HEK293 (cell line): ENCODE measurements around the gene MCRIP2.
A peak's percentile ranks its signal among the peaks of the same experiment; 100 is the strongest.

Experiments
- CTCF ChIA-PET: fragments of 350-600 bp; formaldehyde crosslinking; extraction: SDS; loops from one replicate; lab custom pipeline; 2021; ENCODE audit warnings: antibody characterized with exemption; lab: Yijun Ruan, JAX
- POLR2A ChIA-PET: fragments of 300-600 bp; formaldehyde crosslinking; extraction: SDS; loops from one replicate; lab custom pipeline; 2020; ENCODE audit warnings: antibody characterized with exemption, inconsistent platforms; lab: Yijun Ruan, JAX
- H3K27ac ChIP-seq: fragments of 200-500 bp; sonication (Bioruptor generic); 2 replicates; pipeline ENCODE4 v1.5.1; 2014; ENCODE audit warnings: low read depth, low read length, control low read depth, inconsistent platforms; ENCODE audit errors: extremely low read depth
- H3K36me3 ChIP-seq, 2 experiments: fragments of 200-500 bp in 1 of 2; sonication (Bioruptor generic) in 1 of 2; 1 replicate in 1 of 2; 2 replicates in 1 of 2; pipeline ENCODE4 v1.5.1; 2014 to 2017; ENCODE audit warnings: inconsistent platforms in 2 of 2, low read length in 2 of 2; ENCODE audit not compliant: control insufficient read depth in 2 of 2, insufficient read depth in 1 of 2
- H3K4me1 ChIP-seq: fragments of 200-500 bp; sonication (Bioruptor generic); 2 replicates; pipeline ENCODE4 v1.5.1; 2014; ENCODE audit warnings: mild to moderate bottlenecking, low read length, inconsistent platforms; ENCODE audit not compliant: control insufficient read depth, insufficient read depth
- H3K4me3 ChIP-seq: 2 replicates; pipeline ENCODE4 v1.5.1; 2011; ENCODE audit warnings: low read depth, mild to moderate bottlenecking, control low read depth, low read length, moderate library complexity
- H3K9me3 ChIP-seq: fragments of 200-500 bp; sonication (Bioruptor generic); 2 replicates; pipeline ENCODE4 v1.5.1; 2014; ENCODE audit warnings: low read depth, low read length, inconsistent platforms; ENCODE audit not compliant: control insufficient read depth, insufficient read depth
- GFI1B ChIP-seq: fragments of 450-650 bp; formaldehyde crosslinking; IDR thresholded peaks from 2 replicates; pipeline ENCODE4 v1.5.1; 2016; ENCODE audit warnings: missing biosample characterization, missing genetic modification characterization
- KLF1 ChIP-seq: fragments of 450-650 bp; formaldehyde crosslinking; IDR thresholded peaks from 2 replicates; pipeline ENCODE4 v1.5.1; 2016; ENCODE audit warnings: missing biosample characterization, missing genetic modification characterization
- KLF7 ChIP-seq: fragments of 450-650 bp; formaldehyde crosslinking; IDR thresholded peaks from 2 replicates; pipeline ENCODE4 v1.5.1; 2016; ENCODE audit warnings: missing biosample characterization, missing genetic modification characterization, borderline replicate concordance
- SCRT1 ChIP-seq: fragments of 450-650 bp; formaldehyde crosslinking; IDR thresholded peaks from 2 replicates; pipeline ENCODE4 v1.5.1; 2016; ENCODE audit warnings: missing biosample characterization, missing genetic modification characterization, borderline replicate concordance
- SCRT2 ChIP-seq: fragments of 450-650 bp; formaldehyde crosslinking; IDR thresholded peaks from 2 replicates; pipeline ENCODE4 v1.5.1; 2016; ENCODE audit warnings: missing biosample characterization, missing genetic modification characterization
- ZFP69B ChIP-seq: fragments of 450-650 bp; formaldehyde crosslinking; IDR thresholded peaks from 2 replicates; pipeline ENCODE4 v1.5.1; 2016; ENCODE audit warnings: missing biosample characterization, missing genetic modification characterization
- ZNF202 ChIP-seq: fragments of 450-650 bp; formaldehyde crosslinking; IDR thresholded peaks from 2 replicates; pipeline ENCODE4 v1.5.1; 2016; ENCODE audit warnings: missing biosample characterization, missing genetic modification characterization, borderline replicate concordance
- ZNF24 ChIP-seq: fragments of 450-650 bp; formaldehyde crosslinking; IDR thresholded peaks from 2 replicates; pipeline ENCODE4 v1.5.1; 2016; ENCODE audit warnings: missing biosample characterization, missing genetic modification characterization
- ZNF473 ChIP-seq: fragments of 450-650 bp; formaldehyde crosslinking; IDR thresholded peaks from 2 replicates; pipeline ENCODE4 v1.5.1; 2017; ENCODE audit warnings: missing biosample characterization, missing genetic modification characterization
- ZNF514 ChIP-seq: fragments of 450-650 bp; formaldehyde crosslinking; IDR thresholded peaks from 2 replicates; pipeline ENCODE4 v1.5.1; 2016; ENCODE audit warnings: missing biosample characterization, missing genetic modification characterization
- ZNF792 ChIP-seq: fragments of 450-650 bp; formaldehyde crosslinking; IDR thresholded peaks from 2 replicates; pipeline ENCODE4 v1.5.1; 2016; ENCODE audit warnings: missing biosample characterization, missing genetic modification characterization
- TF ChIP-seq, protein P1 (sequence below): fragments of 450-650 bp; formaldehyde crosslinking; IDR thresholded peaks from 2 replicates; pipeline ENCODE4 v1.5.1; 2016; ENCODE audit warnings: missing biosample characterization, missing genetic modification characterization
- TF ChIP-seq, protein P2 (sequence below): fragments of 450-650 bp; formaldehyde crosslinking; IDR thresholded peaks from 2 replicates; pipeline ENCODE4 v1.5.1; 2016; ENCODE audit warnings: missing biosample characterization, missing genetic modification characterization
- TF ChIP-seq, protein P3 (sequence below): fragments of 450-650 bp; formaldehyde crosslinking; IDR thresholded peaks from 2 replicates; pipeline ENCODE4 v1.5.1; 2016; ENCODE audit warnings: missing biosample characterization, missing genetic modification characterization
- TF ChIP-seq, protein P4 (sequence below): fragments of 450-650 bp; formaldehyde crosslinking; IDR thresholded peaks from 2 replicates; pipeline ENCODE4 v1.5.1; 2016; ENCODE audit warnings: missing biosample characterization, missing genetic modification characterization
- TF ChIP-seq, protein P5 (sequence below): fragments of 450-650 bp; formaldehyde crosslinking; IDR thresholded peaks from 2 replicates; pipeline ENCODE4 v1.5.1; 2016; ENCODE audit warnings: missing biosample characterization, missing genetic modification characterization
- TF ChIP-seq, protein P6 (sequence below): fragments of 450-650 bp; formaldehyde crosslinking; IDR thresholded peaks from 2 replicates; pipeline ENCODE4 v1.5.1; 2017; ENCODE audit warnings: missing biosample characterization, missing genetic modification characterization
- TF ChIP-seq, protein P7 (sequence below): fragments of 450-650 bp; formaldehyde crosslinking; IDR thresholded peaks from 2 replicates; pipeline ENCODE4 v1.5.1; 2016; ENCODE audit warnings: missing biosample characterization, missing genetic modification characterization

The MCRIP2 gene

DNA sequence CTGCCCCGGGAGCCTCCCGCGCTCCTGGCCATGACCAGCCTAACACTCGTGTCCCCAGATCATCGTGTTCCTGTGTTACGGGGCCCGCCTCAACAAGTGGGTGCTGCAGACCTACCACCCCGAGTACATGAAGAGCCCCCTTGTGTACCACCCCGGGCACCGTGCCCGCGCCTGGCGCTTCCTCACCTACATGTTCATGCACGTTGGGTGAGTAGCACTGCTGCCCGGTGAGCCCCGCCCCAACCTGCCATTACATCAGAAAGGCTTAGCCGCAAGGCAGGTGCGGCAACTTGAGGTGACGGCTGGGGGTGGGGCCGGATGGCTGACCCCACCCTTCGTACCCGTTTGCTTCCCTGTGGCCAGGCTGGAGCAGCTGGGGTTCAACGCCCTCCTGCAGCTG lies 35.3 kb downstream of the MCRIP2 start:
- H3K4me3 ChIP-seq = no peak overlapping the region
- no peaks in the 10 kb centered on the region for H3K9me3 ChIP-seq
- H3K4me1 ChIP-seq = peaks cover 10% of the 10 kb centered on the region; the same call in 1 of the 2 replicates
- CTCF ChIA-PET = interaction anchor here (1.1 kb wide), 1 partner anchor 10 kb away, joined by 6 read pairs; no protein-coding TSS in a partner anchor
- H3K27ac ChIP-seq = no peak overlapping the region
- TF ChIP-seq, protein P1, sequence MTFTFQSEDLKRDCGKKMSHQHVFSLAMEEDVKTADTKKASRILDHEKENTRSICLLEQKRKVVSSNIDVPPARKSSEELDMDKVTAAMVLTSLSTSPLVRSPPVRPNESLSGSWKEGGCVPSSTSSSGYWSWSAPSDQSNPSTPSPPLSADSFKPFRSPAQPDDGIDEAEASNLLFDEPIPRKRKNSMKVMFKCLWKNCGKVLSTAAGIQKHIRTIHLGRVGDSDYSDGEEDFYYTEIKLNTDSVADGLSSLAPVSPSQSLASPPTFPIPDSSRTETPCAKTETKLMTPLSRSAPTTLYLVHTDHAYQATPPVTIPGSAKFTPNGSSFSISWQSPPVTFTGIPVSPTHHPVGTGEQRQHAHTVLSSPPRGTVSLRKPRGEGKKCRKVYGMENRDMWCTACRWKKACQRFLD (tag by site-specific recombination) = no peak
- TF ChIP-seq, protein P2, sequence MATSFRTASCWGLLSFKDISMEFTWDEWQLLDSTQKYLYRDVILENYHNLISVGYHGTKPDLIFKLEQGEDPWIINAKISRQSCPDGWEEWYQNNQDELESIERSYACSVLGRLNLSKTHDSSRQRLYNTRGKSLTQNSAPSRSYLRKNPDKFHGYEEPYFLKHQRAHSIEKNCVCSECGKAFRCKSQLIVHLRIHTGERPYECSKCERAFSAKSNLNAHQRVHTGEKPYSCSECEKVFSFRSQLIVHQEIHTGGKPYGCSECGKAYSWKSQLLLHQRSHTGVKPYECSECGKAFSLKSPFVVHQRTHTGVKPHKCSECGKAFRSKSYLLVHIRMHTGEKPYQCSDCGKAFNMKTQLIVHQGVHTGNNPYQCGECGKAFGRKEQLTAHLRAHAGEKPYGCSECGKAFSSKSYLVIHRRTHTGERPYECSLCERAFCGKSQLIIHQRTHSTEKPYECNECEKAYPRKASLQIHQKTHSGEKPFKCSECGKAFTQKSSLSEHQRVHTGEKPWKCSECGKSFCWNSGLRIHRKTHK (tag by site-specific recombination) = no peak
- TF ChIP-seq KLF7 = no peak
- no peak for TF ChIP-seq ZNF473
- TF ChIP-seq SCRT2 (tag by site-specific recombination) = peak; percentile 88
- TF ChIP-seq, protein P3, sequence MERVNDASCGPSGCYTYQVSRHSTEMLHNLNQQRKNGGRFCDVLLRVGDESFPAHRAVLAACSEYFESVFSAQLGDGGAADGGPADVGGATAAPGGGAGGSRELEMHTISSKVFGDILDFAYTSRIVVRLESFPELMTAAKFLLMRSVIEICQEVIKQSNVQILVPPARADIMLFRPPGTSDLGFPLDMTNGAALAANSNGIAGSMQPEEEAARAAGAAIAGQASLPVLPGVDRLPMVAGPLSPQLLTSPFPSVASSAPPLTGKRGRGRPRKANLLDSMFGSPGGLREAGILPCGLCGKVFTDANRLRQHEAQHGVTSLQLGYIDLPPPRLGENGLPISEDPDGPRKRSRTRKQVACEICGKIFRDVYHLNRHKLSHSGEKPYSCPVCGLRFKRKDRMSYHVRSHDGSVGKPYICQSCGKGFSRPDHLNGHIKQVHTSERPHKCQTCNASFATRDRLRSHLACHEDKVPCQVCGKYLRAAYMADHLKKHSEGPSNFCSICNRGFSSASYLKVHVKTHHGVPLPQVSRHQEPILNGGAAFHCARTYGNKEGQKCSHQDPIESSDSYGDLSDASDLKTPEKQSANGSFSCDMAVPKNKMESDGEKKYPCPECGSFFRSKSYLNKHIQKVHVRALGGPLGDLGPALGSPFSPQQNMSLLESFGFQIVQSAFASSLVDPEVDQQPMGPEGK (tag by site-specific recombination) = 0 out of 2 replicates have a peak, but pooled peaks have one; percentile 31
- no peak for TF ChIP-seq ZNF24 (tag by site-specific recombination)
- TF ChIP-seq ZNF202 (tag by site-specific recombination) = no peak
- TF ChIP-seq, protein P4, sequence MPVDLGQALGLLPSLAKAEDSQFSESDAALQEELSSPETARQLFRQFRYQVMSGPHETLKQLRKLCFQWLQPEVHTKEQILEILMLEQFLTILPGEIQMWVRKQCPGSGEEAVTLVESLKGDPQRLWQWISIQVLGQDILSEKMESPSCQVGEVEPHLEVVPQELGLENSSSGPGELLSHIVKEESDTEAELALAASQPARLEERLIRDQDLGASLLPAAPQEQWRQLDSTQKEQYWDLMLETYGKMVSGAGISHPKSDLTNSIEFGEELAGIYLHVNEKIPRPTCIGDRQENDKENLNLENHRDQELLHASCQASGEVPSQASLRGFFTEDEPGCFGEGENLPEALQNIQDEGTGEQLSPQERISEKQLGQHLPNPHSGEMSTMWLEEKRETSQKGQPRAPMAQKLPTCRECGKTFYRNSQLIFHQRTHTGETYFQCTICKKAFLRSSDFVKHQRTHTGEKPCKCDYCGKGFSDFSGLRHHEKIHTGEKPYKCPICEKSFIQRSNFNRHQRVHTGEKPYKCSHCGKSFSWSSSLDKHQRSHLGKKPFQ = no peak
- TF ChIP-seq, protein P5, sequence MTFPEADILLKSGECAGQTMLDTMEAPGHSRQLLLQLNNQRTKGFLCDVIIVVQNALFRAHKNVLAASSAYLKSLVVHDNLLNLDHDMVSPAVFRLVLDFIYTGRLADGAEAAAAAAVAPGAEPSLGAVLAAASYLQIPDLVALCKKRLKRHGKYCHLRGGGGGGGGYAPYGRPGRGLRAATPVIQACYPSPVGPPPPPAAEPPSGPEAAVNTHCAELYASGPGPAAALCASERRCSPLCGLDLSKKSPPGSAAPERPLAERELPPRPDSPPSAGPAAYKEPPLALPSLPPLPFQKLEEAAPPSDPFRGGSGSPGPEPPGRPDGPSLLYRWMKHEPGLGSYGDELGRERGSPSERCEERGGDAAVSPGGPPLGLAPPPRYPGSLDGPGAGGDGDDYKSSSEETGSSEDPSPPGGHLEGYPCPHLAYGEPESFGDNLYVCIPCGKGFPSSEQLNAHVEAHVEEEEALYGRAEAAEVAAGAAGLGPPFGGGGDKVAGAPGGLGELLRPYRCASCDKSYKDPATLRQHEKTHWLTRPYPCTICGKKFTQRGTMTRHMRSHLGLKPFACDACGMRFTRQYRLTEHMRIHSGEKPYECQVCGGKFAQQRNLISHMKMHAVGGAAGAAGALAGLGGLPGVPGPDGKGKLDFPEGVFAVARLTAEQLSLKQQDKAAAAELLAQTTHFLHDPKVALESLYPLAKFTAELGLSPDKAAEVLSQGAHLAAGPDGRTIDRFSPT (tag by site-specific recombination) = peak; percentile 94
- no peak for TF ChIP-seq ZNF792 (tag by site-specific recombination)
- TF ChIP-seq, protein P6, sequence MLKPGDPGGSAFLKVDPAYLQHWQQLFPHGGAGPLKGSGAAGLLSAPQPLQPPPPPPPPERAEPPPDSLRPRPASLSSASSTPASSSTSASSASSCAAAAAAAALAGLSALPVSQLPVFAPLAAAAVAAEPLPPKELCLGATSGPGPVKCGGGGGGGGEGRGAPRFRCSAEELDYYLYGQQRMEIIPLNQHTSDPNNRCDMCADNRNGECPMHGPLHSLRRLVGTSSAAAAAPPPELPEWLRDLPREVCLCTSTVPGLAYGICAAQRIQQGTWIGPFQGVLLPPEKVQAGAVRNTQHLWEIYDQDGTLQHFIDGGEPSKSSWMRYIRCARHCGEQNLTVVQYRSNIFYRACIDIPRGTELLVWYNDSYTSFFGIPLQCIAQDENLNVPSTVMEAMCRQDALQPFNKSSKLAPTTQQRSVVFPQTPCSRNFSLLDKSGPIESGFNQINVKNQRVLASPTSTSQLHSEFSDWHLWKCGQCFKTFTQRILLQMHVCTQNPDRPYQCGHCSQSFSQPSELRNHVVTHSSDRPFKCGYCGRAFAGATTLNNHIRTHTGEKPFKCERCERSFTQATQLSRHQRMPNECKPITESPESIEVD = no peak
- TF ChIP-seq KLF1 (tag by site-specific recombination) = peak; percentile 46; the same call in 1 of the 2 replicates
- TF ChIP-seq ZNF514 (tag by site-specific recombination) = no peak
- peak; percentile 78 for TF ChIP-seq SCRT1 (tag by site-specific recombination)
- peak; percentile 46; the same call in 1 of the 2 replicates for TF ChIP-seq ZFP69B (tag by site-specific recombination)
- TF ChIP-seq, protein P7, sequence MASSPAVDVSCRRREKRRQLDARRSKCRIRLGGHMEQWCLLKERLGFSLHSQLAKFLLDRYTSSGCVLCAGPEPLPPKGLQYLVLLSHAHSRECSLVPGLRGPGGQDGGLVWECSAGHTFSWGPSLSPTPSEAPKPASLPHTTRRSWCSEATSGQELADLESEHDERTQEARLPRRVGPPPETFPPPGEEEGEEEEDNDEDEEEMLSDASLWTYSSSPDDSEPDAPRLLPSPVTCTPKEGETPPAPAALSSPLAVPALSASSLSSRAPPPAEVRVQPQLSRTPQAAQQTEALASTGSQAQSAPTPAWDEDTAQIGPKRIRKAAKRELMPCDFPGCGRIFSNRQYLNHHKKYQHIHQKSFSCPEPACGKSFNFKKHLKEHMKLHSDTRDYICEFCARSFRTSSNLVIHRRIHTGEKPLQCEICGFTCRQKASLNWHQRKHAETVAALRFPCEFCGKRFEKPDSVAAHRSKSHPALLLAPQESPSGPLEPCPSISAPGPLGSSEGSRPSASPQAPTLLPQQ (tag by site-specific recombination) = peak; percentile 51; the same call in 1 of the 2 replicates
- no peak for TF ChIP-seq GFI1B (tag by site-specific recombination)
- POLR2A ChIA-PET = interaction anchor here (2.5 to 2.6 kb wide), 2 partner anchors 9 to 12 kb away, joined by 10 read pairs; partner anchors contain the start of genes RHOT2 and WDR24
- peaks cover 0 to 44% of the 10 kb centered on the region in 2 experiments; a peak in 1 of 3 replicates for H3K36me3 ChIP-seq
